Ecto neural progenitor cell (in vitro differentiated cells): ENCODE measurements around the gene DUSP9.
"Not testable (repeated sequence)": the region's sequence is repeated elsewhere in the genome, so short reads cannot be mapped to it uniquely, and the experiment has no call there.

Experiments used
- DNase-seq: peaks from one replicate; pipeline ENCODE4 v3.0.0-alpha.2; 2018; ENCODE audit warnings: low spot score

The DUSP9 gene

GRCh38 chrX:153672531-153673427, 25.8 kb downstream of the DUSP9 start:
- DNase-seq, result peak; percentile 46

GRCh38 chrX:153673428-153674218, 26.6 kb downstream of the DUSP9 start, which contains the start of gene PNCK:
Gene PNCK, minus strand, starts transcription at chrX:153673813. Its CDS starts 737 bp downstream, at chrX:153673076.
- DNase-seq, result peak; percentile 56

- DNase-seq, result peak; percentile 49
These were observed 27.3 kb downstream of the DUSP9 start for GRCh38 chrX:153674219-153674851.

- DNase-seq, result no peak
These were observed 34.2 kb downstream of the DUSP9 start for GRCh38 chrX:153681175-153681574.

- DNase-seq, result not testable (repeated sequence)
These were observed 36.5 kb downstream of the DUSP9 start for GRCh38 chrX:153683486-153683885.

GRCh38 chrX:153684467-153685155, 37.6 kb downstream of the DUSP9 start:
- peak; percentile 79 for DNase-seq

GRCh38 chrX:153685156-153685536, 38.1 kb downstream of the DUSP9 start:
- DNase-seq, result peak; percentile 62

- DNase-seq, result no peak
These were observed 39.0 kb downstream of the DUSP9 start for GRCh38 chrX:153685751-153686696.

- peak; percentile 65 for DNase-seq
These were observed 39.7 kb downstream of the DUSP9 start for GRCh38 chrX:153686711-153687110.

GRCh38 chrX:153687121-153688039, 40.4 kb downstream of the DUSP9 start, which contains the start of gene SLC6A8:
Gene SLC6A8, plus strand, starts transcription at chrX:153687926. Its CDS starts 649 bp downstream, at chrX:153688575.
- peak; percentile 80 for DNase-seq

- no peak for DNase-seq
These were observed 41.1 kb downstream of the DUSP9 start for GRCh38 chrX:153688071-153688470.

GRCh38 chrX:153688506-153688905, 41.5 kb downstream of the DUSP9 start:
- DNase-seq, result no peak

- DNase-seq, result no peak
These were observed 42.0 kb downstream of the DUSP9 start for GRCh38 chrX:153688911-153689590.

- DNase-seq, result no peak
These were observed 42.9 kb downstream of the DUSP9 start for GRCh38 chrX:153689654-153690465.

- no peak for DNase-seq
These were observed 43.5 kb downstream of the DUSP9 start for GRCh38 chrX:153690466-153690865.

- DNase-seq, result not testable (repeated sequence)
These were observed 44.2 kb downstream of the DUSP9 start for GRCh38 chrX:153691032-153691827.

- DNase-seq, result no peak
These were observed 45.0 kb downstream of the DUSP9 start for GRCh38 chrX:153692003-153692402.
